HepG2 (cell line): ENCODE measurements around the gene FHL5. TPM values are rescaled to one million over a fixed set of nuclear protein-coding genes. Genes with fewer than 3 reads are reported as not detected.

ENCODE experiments used
- GTF3A ChIP-seq: sonication (generic); formaldehyde crosslinking; conservative IDR thresholded peaks from 2 replicates; pipeline ENCODE4 v1.4.0; 2020; ENCODE audit warnings: mild to moderate bottlenecking, missing genetic modification reagents
- HMGXB3 ChIP-seq: sonication (generic); formaldehyde crosslinking; IDR thresholded peaks from 2 replicates; pipeline ENCODE4 v1.4.0; 2020; ENCODE audit warnings: missing genetic modification reagents, borderline replicate concordance
- HOMEZ ChIP-seq: IDR thresholded peaks from 2 replicates; pipeline ENCODE4 v1.6.1; 2016; ENCODE audit warnings: low read depth
- IRF1 ChIP-seq: sonication (generic); formaldehyde crosslinking; IDR thresholded peaks from 2 replicates; pipeline ENCODE4 v1.4.0; 2020; ENCODE audit warnings: low read depth, mild to moderate bottlenecking, missing genetic modification reagents
- MTERF4 ChIP-seq: sonication (generic); formaldehyde crosslinking; IDR thresholded peaks from 2 replicates; pipeline ENCODE4 v1.8.0; 2023; ENCODE audit warnings: mild to moderate bottlenecking, missing genetic modification reagents
- RAD51 ChIP-seq: fragments of 450-650 bp; IDR thresholded peaks from 2 replicates; pipeline ENCODE4 v1.6.1; 2016; ENCODE audit warnings: borderline replicate concordance
- TCF12 ChIP-seq, 2 experiments: fragments of 450-650 bp in 1 of 2; sonication (generic) in 1 of 2; formaldehyde crosslinking in 1 of 2; IDR thresholded peaks; 2 replicates each; pipeline versions ENCODE4 v1.6.1 to v1.8.0; 2017 to 2022; ENCODE audit warnings: antibody characterized with exemption in 1 of 2, mild to moderate bottlenecking in 1 of 2, missing genetic modification reagents in 1 of 2, moderate library complexity in 1 of 2
- ZFY ChIP-seq: sonication (generic); formaldehyde crosslinking; IDR thresholded peaks from 2 replicates; pipeline ENCODE4 v1.4.0; 2020; ENCODE audit warnings: missing genetic modification reagents
- ZNF276 ChIP-seq: sonication (generic); formaldehyde crosslinking; IDR thresholded peaks from 2 replicates; pipeline ENCODE4 v1.4.0; 2020; ENCODE audit warnings: mild to moderate bottlenecking, low read depth, missing genetic modification reagents
- ZNF33A ChIP-seq: sonication (generic); formaldehyde crosslinking; IDR thresholded peaks from 2 replicates; pipeline ENCODE4 v1.5.1; 2020; ENCODE audit warnings: missing genetic modification reagents, mild to moderate bottlenecking, moderate library complexity, borderline replicate concordance
- polyA plus RNA-seq, 8 experiments: library from polyadenylated mRNA; depleted of rRNA in 3 of 8; stranded (reverse) in 7 of 8; unstranded in 1 of 8; fragments of >200 nt; fragmentation: Illumina TruSeq in 4 of 8; extraction: Trizol in 4 of 8; gene quantifications; 2 replicates each; pipeline versions ENCODE4 v1.2.1 to v1.2.3, GENCODE V29; 2011 to 2016; ENCODE audit warnings: low read depth in 4 of 8, missing spikeins in 1 of 8, mixed read lengths in 1 of 8; ENCODE audit not compliant: insufficient read depth in 1 of 8
- total RNA-seq, 5 experiments: library from RNA; depleted of rRNA; stranded (reverse); fragments of >200 nt; fragmentation: Illumina TruSeq; extraction: Trizol; gene quantifications; 2 replicates each; pipeline ENCODE4 v1.2.3, GENCODE V29; 2016; ENCODE audit warnings: low read depth in 1 of 5
- TF ChIP-seq, protein P1 (sequence below): sonication (generic); formaldehyde crosslinking; IDR thresholded peaks from 2 replicates; pipeline ENCODE4 v1.8.1; 2023; ENCODE audit warnings: missing genetic modification reagents, inconsistent platforms, borderline replicate concordance
- TF ChIP-seq, protein P2 (sequence below), 2 experiments: sonication (generic) in 1 of 2; formaldehyde crosslinking in 1 of 2; IDR thresholded peaks; 2 replicates each; pipeline versions ENCODE4 v1.5.1 to v1.6.1; 2011 to 2020; ENCODE audit warnings: borderline replicate concordance in 1 of 2, low read depth in 1 of 2, low read length in 1 of 2, mild to moderate bottlenecking in 1 of 2, missing genetic modification reagents in 1 of 2, moderate library complexity in 1 of 2

FHL5 gene
- total and polyA plus RNA-seq, 2 of the 13 experiments (the other 11 are each of a cell fraction or from before 2014, with no cell fraction given), result not detected

DNA sequence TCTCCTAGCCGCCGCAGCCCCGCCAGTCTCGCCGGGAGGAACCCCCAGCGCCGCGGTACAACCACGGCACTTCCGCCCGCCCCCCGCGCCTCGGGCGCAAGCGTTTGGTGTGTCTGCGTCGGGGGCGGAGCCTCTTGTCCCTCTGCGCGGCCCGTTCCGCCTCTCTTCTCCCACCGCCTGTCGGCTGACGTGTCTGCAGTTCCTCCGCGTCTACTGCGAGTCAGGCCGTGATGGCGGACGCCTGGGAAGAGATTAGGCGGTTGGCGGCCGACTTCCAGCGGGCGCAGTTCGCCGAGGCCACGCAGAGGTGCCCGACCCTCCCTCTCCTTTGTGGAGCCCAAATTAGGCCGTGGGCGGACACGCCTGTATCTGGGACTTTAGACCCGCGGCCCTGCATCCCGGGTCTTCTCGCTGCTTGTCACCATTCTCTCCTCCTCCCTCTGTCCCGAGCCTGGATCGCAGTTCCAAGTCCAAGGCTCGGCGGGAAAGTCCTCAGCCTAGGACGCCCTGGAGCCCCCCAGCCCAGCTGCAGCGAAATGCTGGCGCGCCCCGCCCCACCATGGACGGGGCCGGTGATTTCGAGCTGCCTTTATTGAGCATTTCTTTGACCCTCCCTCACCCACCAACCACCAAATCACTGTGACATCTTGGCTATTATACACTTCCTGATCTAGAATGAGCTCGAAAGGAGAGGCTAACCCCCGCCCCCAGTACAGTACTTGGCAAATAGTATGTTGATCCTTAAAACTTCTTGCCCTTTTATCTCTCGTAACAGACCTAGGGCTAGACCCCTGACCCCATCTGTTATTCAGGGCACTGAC is 41.1 kb upstream of the FHL5 start, which contains the start of gene UFL1 (continued):
- TF ChIP-seq, protein P1, sequence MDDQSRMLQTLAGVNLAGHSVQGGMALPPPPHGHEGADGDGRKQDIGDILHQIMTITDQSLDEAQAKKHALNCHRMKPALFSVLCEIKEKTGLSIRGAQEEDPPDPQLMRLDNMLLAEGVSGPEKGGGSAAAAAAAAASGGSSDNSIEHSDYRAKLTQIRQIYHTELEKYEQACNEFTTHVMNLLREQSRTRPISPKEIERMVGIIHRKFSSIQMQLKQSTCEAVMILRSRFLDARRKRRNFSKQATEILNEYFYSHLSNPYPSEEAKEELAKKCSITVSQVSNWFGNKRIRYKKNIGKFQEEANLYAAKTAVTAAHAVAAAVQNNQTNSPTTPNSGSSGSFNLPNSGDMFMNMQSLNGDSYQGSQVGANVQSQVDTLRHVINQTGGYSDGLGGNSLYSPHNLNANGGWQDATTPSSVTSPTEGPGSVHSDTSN, result no peak
- TF ChIP-seq GTF3A (CRISPR knock-in tag) (no peak), TCF12 (IDR thresholded peaks at IDR 0.05) (no peak), TCF12 (CRISPR knock-in tag; IDR thresholded peaks at IDR 0.05) (0 out of 2 replicates have a peak, but pooled peaks have one; percentile 72), RAD51 (no peak), IRF1 (CRISPR knock-in tag) (0 out of 2 replicates have a peak, but pooled peaks have one; percentile 47), ZNF33A (CRISPR knock-in tag) (peak; percentile 87; the same call in 1 of the 2 replicates), ZNF276 (CRISPR knock-in tag) (peak; percentile 87; the same call in 1 of the 2 replicates), MTERF4 (CRISPR knock-in tag) (no peak), HOMEZ (CRISPR knock-in tag) (no peak), HMGXB3 (CRISPR knock-in tag) (peak; percentile 83; the same call in 1 of the 2 replicates), ZFY (CRISPR knock-in tag) (peak; percentile 98)
- TF ChIP-seq, protein P2, sequence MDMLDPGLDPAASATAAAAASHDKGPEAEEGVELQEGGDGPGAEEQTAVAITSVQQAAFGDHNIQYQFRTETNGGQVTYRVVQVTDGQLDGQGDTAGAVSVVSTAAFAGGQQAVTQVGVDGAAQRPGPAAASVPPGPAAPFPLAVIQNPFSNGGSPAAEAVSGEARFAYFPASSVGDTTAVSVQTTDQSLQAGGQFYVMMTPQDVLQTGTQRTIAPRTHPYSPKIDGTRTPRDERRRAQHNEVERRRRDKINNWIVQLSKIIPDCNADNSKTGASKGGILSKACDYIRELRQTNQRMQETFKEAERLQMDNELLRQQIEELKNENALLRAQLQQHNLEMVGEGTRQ (IDR thresholded peaks at IDR 0.05; ENCODE audit: low read depth, low read length), result 0 out of 2 replicates have a peak, but pooled peaks have one; percentile 7
- TF ChIP-seq, protein P2 (CRISPR knock-in tag; IDR thresholded peaks at IDR 0.05; ENCODE audit: borderline replicate concordance), result no peak
